IPS-NIHi7 (cell line): ENCODE results near the gene COL5A1.

Source experiments
- DNase-seq: peaks from one replicate; pipeline ENCODE4 v3.0.0; 2012; ENCODE audit warnings: mixed read lengths; ENCODE audit errors: extremely low spot score

COL5A1 gene

GRCh38 chr9:134725605-134725940 is 84.0 kb downstream of the COL5A1 start:
- DNase-seq, result no peak

GRCh38 chr9:134726026-134726721 is 84.6 kb downstream of the COL5A1 start:
- DNase-seq, result no peak

- no peak for DNase-seq
These were observed 85.1 kb downstream of the COL5A1 start for GRCh38 chr9:134726722-134727034.

DNA sequence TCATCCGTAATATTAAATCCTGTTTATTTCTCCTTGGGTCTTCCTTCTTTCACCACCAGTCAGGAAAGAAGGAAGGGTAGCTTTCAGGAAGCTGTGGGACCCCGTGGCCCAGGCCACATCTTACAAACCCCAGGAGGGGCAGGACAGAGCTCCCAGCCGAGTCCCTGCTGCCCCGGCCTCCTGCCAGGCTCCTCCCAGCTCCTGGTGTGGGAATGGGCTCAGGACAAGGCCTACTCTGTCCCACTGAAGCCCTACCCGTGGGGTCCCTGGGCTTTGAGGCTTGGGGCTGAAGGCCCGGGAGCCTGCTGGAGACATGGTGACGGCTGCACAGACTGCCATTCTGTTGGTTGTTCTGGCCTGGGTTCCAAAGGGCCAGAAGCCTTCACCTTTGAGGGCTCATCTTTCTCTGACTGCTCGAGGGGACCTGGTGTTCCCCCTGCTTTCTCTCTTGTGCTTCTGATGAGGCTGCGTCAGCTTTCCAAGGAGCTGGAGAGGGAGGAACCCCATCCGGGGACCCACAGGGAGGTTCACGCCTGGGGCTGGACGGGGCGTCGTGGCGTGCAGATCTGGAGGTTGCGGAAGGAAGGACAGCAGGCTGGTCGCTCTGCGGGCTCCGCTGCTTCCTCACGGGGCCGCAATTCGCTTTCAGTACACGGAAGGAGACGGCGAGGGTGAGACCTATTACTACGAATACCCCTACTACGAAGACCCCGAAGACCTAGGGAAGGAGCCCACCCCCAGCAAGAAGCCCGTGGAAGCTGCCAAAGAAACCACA is 86.6 kb downstream of the COL5A1 start:
- DNase-seq, result no peak

- no peak for DNase-seq
These were observed 87.3 kb downstream of the COL5A1 start for GRCh38 chr9:134728801-134729495.

- no peak for DNase-seq
These were observed 88.6 kb downstream of the COL5A1 start for GRCh38 chr9:134730011-134730760.

- no peak for DNase-seq
These were observed 89.3 kb downstream of the COL5A1 start for GRCh38 chr9:134730761-134731496.

DNA sequence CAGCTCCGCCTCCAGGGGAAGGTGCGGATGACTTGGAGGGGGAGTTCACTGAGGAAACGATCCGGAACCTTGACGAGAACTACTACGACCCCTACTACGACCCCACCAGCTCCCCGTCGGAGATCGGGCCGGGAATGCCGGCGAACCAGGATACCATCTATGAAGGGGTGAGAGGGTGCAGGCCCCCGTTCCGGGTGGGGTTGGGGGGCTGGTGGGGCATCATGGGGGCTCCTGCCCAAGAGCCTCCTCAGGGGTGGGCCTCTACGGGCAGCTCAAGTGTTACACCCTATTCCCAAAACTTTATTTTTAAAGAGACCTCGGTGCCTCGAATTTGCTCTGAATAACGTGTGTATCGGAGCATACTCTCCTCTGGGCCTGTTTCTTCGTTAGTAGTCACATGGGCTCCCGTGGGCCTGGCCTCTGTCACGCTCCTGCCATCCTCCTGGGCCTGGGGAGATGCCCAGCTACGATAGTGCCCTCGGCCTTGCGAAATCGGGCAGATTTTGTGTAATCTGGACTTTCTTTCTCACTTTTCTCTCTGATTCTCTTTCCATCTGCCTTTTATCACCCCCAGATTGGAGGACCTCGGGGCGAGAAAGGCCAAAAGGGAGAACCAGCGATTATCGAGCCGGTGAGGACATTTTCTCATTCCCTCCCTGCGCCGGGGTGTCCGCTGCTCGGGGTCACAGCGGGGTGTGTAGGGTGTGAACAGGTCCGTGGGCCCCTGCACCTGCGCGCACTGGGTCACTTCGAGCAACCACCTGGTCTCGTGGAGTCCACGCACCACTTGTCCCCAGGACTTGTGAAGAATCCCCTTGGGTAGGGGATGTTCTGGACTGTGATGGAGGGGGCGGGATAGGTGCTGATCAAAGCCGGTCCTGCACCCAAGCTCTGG is 90.1 kb downstream of the COL5A1 start:
- no peak for DNase-seq

DNA sequence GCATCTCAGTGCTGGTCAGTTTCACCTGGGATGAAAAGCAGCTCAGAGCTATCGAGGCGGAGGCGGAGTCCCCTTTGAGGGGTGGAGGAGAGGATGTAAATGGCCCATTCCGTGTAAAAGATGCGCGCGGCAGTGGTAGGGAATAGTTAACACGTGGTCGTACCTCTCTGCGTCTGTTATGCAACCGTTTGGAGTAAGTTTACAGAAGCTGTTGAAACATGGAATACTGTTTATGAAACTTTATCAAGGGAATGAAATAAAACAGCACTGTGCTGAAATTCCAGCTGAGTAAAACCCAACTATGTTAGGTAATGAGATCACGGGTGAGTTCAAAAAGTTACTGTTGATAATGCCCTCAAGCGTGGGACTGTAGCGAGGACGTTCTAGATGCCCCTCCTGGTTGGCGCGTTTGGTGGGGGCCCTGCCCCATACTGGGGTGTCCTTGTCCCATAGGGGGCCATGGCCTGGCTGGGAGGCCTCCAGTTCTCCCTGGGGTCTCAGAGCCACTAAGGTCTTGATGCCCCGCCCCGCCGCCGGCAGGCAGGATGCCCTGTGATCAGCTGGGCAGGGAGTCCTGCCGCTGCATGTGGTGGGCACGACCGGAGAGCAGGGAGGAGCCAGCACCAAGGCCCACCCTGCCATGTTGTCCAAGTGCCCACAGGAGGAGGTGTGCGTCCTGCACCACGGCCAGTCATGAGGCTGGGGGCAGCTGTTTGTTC is 90.9 kb downstream of the COL5A1 start:
- DNase-seq, result no peak

GRCh38 chr9:134733480-134734232 is 92.1 kb downstream of the COL5A1 start:
- no peak for DNase-seq

DNA sequence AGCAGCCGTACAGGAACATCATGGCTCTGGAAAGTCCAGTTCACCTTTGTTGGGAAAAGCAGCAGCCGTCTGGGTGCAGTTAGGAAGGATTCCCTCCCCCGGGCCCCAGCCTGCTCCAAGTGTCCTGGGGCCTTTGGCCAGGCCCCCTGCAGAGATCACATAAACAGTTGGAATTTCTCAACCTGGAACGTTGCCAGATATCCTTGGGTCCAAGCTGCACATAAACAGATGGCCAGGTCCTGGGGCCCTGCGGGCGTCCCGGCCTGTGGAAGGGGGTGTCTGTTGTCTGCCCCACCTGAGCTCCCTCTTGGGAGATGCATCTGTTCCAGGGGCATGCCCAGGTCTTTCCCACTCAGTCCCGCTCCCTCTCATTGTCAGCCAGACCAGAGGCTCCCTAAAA is 92.7 kb downstream of the COL5A1 start:
- DNase-seq, result no peak

- DNase-seq, result no peak
These were observed 94.0 kb downstream of the COL5A1 start for GRCh38 chr9:134735441-134736175.

GRCh38 chr9:134736791-134737497 is 95.3 kb downstream of the COL5A1 start:
- DNase-seq, result no peak

GRCh38 chr9:134737842-134738580 is 96.4 kb downstream of the COL5A1 start:
- no peak for DNase-seq

DNA sequence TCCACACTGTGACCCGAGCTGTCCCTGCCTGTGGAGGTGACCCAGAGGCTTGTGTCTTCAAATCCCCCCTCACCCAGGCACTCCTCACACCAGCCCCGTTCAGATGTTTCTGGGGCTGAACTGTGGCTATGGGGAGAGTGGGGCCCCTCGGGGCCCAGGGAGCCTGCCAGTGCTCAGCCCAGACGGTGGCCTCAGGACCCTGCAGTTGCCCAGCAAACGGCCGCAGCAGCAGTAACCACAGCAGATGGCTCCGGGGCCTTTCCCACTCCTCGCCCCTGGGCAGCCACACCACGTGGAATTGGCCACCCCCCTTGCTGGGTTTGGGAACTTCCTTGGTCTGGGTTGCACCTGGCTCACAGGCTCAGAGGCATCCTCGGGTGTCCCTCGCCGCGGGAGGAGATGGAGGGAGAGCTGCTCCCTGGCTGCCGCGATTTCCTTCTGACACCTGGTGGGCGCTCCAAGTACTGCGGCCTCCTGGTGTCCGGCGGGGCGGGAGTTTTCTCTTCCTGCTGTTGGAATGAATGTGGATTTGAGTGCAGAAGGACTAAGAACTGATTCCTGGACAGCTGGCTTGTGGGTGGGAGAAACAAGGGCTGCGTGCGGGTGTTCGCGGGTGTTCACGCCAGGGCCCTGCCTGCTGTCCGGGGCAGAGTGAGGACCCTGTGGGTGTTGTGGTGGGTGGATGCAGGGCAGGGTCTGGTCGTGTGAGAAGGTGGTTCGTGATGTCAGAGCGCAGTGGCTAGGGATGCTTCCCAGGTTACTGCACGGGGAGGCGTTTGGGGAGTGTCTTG is 97.5 kb downstream of the COL5A1 start:
- DNase-seq, result peak; percentile 93

DNA sequence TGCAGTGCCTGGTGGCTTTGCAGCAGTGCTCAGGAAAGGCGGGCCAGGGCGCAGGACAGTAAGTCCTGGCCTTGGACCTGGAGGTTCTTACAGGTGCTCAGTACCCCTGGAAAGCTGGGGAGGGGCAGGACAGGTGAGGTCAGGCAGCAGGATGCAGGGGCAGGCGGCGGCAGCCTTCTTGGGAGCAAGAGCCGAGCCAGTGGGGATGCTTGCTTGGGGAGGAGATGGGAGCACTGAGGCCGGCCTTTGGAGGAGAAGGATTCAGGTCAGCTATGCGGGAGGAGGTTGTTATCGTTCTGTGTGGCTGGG is 98.0 kb downstream of the COL5A1 start:
- no peak for DNase-seq
